ENCODE measurements around the gene CD34. TPM values are rescaled to one million over a fixed set of nuclear protein-coding genes. Genes with fewer than 3 reads are reported as not detected.

The CD34 gene
- total RNA-seq, 4 donors from 2014 or later = 20.7 to 38.8 (median 27.8) TPM

DNA sequence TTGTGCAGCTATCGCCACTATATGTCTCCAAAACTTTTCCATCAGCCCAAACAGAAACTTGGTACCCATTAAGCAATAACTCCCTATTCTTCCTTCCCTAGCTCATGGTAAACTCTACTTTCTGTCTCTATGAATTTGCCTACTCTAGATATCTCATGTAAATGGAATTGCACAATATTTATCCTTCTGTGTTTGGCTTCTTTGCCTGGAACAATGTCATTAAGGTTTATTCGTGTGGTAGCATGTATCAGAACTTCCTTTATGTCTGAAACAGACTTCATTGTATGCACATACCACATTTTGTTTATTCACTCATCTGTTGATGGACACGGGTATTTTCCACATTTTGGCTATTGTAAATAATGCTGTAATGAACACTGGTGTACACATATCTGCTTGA is 40.7 kb upstream of the CD34 start:
- Histone ChIP-seq H3K27me3 (no peaks in the 10 kb centered on the region), H3K4me3 (replicated peaks in 1 of 3) (no peak overlapping the region), H3K36me3 (no peaks in the 10 kb centered on the region), H3K9me3 (no peaks in the 10 kb centered on the region), H3K27ac (no peak overlapping the region), H3K4me1 (no peaks in the 10 kb centered on the region)
- WGBS, 2 donors = 85 to 93% methylated on average over 3 of the region's 3 CpGs
- intact Hi-C loops (cut with DNase I) = no loop called here
- no peak for DNase-seq
- TF ChIP-seq, protein P1, sequence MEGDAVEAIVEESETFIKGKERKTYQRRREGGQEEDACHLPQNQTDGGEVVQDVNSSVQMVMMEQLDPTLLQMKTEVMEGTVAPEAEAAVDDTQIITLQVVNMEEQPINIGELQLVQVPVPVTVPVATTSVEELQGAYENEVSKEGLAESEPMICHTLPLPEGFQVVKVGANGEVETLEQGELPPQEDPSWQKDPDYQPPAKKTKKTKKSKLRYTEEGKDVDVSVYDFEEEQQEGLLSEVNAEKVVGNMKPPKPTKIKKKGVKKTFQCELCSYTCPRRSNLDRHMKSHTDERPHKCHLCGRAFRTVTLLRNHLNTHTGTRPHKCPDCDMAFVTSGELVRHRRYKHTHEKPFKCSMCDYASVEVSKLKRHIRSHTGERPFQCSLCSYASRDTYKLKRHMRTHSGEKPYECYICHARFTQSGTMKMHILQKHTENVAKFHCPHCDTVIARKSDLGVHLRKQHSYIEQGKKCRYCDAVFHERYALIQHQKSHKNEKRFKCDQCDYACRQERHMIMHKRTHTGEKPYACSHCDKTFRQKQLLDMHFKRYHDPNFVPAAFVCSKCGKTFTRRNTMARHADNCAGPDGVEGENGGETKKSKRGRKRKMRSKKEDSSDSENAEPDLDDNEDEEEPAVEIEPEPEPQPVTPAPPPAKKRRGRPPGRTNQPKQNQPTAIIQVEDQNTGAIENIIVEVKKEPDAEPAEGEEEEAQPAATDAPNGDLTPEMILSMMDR (IDR thresholded peaks at IDR 0.05) = no peak
- TF ChIP-seq POLR2A (IDR thresholded peaks at IDR 0.05) = no peak

DNA sequence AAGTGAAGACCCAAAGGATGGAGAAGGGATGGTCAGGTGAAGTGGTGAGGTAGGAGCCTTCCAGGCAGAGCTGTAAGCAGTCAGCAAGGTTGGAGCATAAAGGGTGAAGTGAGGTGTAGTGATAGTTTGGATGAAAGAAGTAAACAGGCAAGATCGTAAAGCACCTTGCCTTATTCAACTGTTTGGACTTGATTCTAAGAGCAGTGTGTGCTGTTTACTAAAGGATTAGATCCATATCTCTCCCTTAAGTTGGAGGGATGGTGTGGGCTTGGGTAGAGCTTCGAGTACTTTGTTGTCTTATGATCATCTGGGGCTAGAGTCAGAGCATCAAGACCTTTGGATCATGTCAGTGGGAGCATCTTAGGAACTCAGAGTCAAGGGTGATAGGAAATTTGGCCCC is 39.8 kb upstream of the CD34 start:
- Histone ChIP-seq H3K27ac (no peak overlapping the region), H3K36me3 (no peaks in the 10 kb centered on the region), H3K27me3 (no peaks in the 10 kb centered on the region), H3K9me3 (no peaks in the 10 kb centered on the region), H3K4me3 (replicated peaks in 1 of 3) (no peak overlapping the region), H3K4me1 (no peaks in the 10 kb centered on the region)
- intact Hi-C loops (cut with DNase I) = no loop called here
- no peak for DNase-seq
- 36 to 50% methylated on average over 2 of the region's 2 CpGs for WGBS, 2 donors
- no peak for TF ChIP-seq POLR2A (IDR thresholded peaks at IDR 0.05)
- TF ChIP-seq, protein P1 (IDR thresholded peaks at IDR 0.05) = no peak

DNA sequence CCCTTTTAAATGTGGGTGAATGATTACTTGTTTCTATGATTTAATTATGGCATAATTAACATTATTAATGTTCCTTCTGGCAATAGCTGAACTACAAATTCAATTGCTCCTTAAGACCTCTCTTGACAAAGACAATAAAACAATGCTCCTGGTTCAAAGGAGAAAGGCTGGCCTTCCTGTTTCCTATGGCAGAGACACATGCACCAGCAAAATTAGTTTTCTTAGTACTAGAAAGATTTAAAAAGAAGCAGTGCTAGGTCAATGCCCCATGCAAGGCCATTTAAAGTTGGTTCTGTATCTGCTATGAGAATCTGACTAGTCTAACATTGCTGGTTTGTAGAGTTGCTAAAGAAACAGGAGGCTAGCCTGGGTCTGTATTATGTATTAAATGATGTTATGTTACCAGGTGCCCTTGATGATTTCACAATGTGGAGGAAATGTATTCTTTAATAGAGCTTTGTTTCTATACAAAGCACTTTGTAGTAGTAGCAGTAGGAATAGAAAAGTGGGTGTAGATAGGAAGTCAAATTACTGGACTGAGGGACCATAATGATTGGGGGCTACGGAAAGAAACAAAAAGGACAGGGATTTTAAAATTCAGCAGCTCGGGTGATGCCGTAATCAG is 38.8 kb upstream of the CD34 start:
- WGBS, 2 donors = 89 to 91% methylated on average over 3 of the region's 3 CpGs
- TF ChIP-seq, protein P1 (IDR thresholded peaks at IDR 0.05) = no peak
- no peak for TF ChIP-seq POLR2A (IDR thresholded peaks at IDR 0.05)
- Histone ChIP-seq H3K4me1 (no peaks in the 10 kb centered on the region), H3K27me3 (no peaks in the 10 kb centered on the region), H3K27ac (no peak overlapping the region), H3K9me3 (no peaks in the 10 kb centered on the region), H3K36me3 (no peaks in the 10 kb centered on the region), H3K4me3 (replicated peaks in 1 of 3) (no peak overlapping the region)
- intact Hi-C loops (cut with DNase I) = no loop called here
- DNase-seq = no peak

DNA sequence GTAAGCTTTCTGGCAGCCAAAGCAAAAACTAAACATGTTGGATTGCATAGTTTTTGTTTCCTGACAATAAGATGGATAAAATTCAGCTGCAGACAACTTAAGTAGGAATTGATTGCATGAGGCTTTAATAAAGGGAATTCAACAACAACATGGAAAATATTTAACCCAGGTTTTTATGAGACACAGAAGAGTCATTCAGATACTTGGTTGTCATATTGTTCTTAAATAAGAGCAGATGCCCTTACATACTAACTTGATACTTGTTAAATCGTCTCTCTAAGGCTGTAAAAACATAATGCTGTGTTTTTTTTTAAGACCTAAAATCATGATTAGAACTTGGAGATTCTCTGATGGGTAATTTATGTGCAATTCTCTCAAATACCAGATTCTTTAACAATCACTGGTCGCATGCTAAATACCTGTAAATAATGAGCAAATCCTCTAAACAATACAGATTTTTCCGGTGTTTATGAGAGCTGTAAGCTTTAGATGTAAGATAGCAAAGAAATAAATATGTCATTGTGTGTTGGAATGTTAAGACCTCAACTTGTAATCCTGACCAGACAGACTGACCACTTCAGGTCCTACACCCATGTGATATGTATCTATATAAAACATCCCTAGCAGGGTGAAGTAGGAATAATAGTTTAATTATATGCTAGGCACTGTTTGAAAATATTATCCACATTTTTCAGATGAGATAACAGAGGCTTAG is 37.8 kb upstream of the CD34 start:
- intact Hi-C loops (cut with DNase I) = no loop called here
- 77 to 78% methylated on average over 3 of the region's 3 CpGs for WGBS, 2 donors
- no peak for DNase-seq
- Histone ChIP-seq H3K27me3 (no peaks in the 10 kb centered on the region), H3K36me3 (no peaks in the 10 kb centered on the region), H3K4me3 (replicated peaks in 1 of 3) (no peak overlapping the region), H3K27ac (no peak overlapping the region), H3K9me3 (no peaks in the 10 kb centered on the region), H3K4me1 (no peaks in the 10 kb centered on the region)
- TF ChIP-seq POLR2A (IDR thresholded peaks at IDR 0.05) = no peak
- TF ChIP-seq, protein P1 (IDR thresholded peaks at IDR 0.05) = no peak

DNA sequence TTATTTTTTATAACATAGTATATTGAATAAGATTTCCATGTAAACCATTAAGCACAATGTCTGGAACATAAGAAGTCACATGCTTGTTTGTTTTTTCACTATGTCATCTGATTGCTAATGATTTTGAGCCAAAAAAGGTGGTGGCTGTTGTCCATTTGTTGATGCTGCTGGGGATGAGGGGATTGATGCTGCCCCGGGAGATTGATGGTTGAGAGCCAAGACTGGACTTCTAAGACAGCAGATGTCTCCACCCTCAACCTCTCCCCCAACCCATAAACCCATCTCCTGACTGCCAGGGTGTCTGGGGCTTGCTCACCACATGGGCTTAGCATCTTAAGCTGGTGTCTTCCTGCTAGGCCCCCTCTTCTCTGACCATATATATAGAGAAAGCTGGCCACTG is 35.8 kb upstream of the CD34 start:
- WGBS, 2 donors = 75 to 88% methylated on average over 1 of the region's 1 CpG
- Histone ChIP-seq H3K36me3 (no peaks in the 10 kb centered on the region), H3K9me3 (no peaks in the 10 kb centered on the region), H3K4me1 (peaks cover 4 to 7% of the 10 kb centered on the region in 2 donors), H3K27ac (no peak overlapping the region), H3K27me3 (no peaks in the 10 kb centered on the region), H3K4me3 (replicated peaks in 1 of 3) (no peak overlapping the region)
- intact Hi-C loops (cut with DNase I) = no loop called here
- no peak for DNase-seq
- TF ChIP-seq, protein P1 (IDR thresholded peaks at IDR 0.05) = no peak
- TF ChIP-seq POLR2A (IDR thresholded peaks at IDR 0.05) = no peak
